Ammon's horn (tissue), 1 donor: Measurements from ENCODE around the gene SHISA4.
"Not testable (repeated sequence)": the region's sequence is repeated elsewhere in the genome, so short reads cannot be mapped to it uniquely, and the experiment has no call there.

Source experiments
- DNase-seq: peaks from one replicate; pipeline ENCODE4 v3.0.0-alpha.2; 2016; ENCODE audit warnings: low spot score

The SHISA4 gene

GRCh38 chr1:201888282-201889089, at the start of gene SHISA4:
SHISA4 (plus strand) TSS chr1:201888898; CDS start chr1:201888995, 97 bp downstream.
- peak; percentile 96 for DNase-seq

- not testable (repeated sequence) for DNase-seq
Measured at GRCh38 chr1:201839089-201839488, 49.6 kb upstream of the SHISA4 start.

GRCh38 chr1:201840055-201840454, 48.6 kb upstream of the SHISA4 start:
- no peak for DNase-seq

- no peak for DNase-seq
Measured at GRCh38 chr1:201840490-201840889, 48.2 kb upstream of the SHISA4 start.

- DNase-seq: no peak
Measured at GRCh38 chr1:201841265-201841912, 47.3 kb upstream of the SHISA4 start.

GRCh38 chr1:201842472-201843027, 46.1 kb upstream of the SHISA4 start:
- DNase-seq: no peak

GRCh38 chr1:201845331-201846083, 43.2 kb upstream of the SHISA4 start:
- DNase-seq: no peak

- no peak for DNase-seq
Measured at GRCh38 chr1:201847150-201847549, 41.5 kb upstream of the SHISA4 start.

- no peak for DNase-seq
Measured at GRCh38 chr1:201848230-201848629, 40.5 kb upstream of the SHISA4 start.

GRCh38 chr1:201849372-201850052, 39.2 kb upstream of the SHISA4 start:
- no peak for DNase-seq

- DNase-seq: no peak
Measured at GRCh38 chr1:201850053-201850397, 38.7 kb upstream of the SHISA4 start.

- DNase-seq: no peak
Measured at GRCh38 chr1:201851949-201852348, 36.7 kb upstream of the SHISA4 start.

GRCh38 chr1:201856722-201857121, 32.0 kb upstream of the SHISA4 start:
- DNase-seq: not testable (repeated sequence)

GRCh38 chr1:201859424-201859823, 29.3 kb upstream of the SHISA4 start:
- DNase-seq: no peak

- no peak for DNase-seq
Measured at GRCh38 chr1:201861448-201861847, 27.2 kb upstream of the SHISA4 start.

- DNase-seq: no peak
Measured at GRCh38 chr1:201870397-201870796, 18.3 kb upstream of the SHISA4 start.

- DNase-seq: no peak
Measured at GRCh38 chr1:201874672-201875071, 14.0 kb upstream of the SHISA4 start.

- DNase-seq: no peak
Measured at GRCh38 chr1:201876148-201876818, 12.4 kb upstream of the SHISA4 start.

GRCh38 chr1:201877877-201878401, 10.8 kb upstream of the SHISA4 start:
- DNase-seq: peak; percentile 77

- no peak for DNase-seq
Measured at GRCh38 chr1:201880928-201881571, 7.6 kb upstream of the SHISA4 start.

GRCh38 chr1:201881617-201882016, 7.1 kb upstream of the SHISA4 start:
- DNase-seq: no peak
